Right lobe of liver (tissue), 6 donors: ENCODE measurements around the gene SLC25A48. TPM values are rescaled to one million over a fixed set of nuclear protein-coding genes. Genes with fewer than 3 reads are reported as not detected.
A peak's percentile ranks its signal among the peaks of the same experiment; 100 is the strongest.

Source experiments
- ATAC-seq, 4 donors: fragments of 200-7000 bp; cut with Tn5 transposase; one replicate each; pipeline ENCODE4 v1.9.1; 2020; ENCODE audit warnings: mild to moderate bottlenecking in 4 of 4, moderate library complexity in 4 of 4
- DNase-seq, 3 donors: peaks; one replicate each; pipeline ENCODE4 v3.0.0-alpha.2; 2020
- H3K27ac ChIP-seq, 3 donors: fragments of 200-600 bp; one replicate each; pipeline ENCODE4 v1.8.0; 2022
- H3K27me3 ChIP-seq, 2 donors: fragments of 200-600 bp; one replicate each; pipeline ENCODE4 v1.8.0; 2022
- H3K36me3 ChIP-seq, 4 donors: fragments of 200-600 bp; sonication (generic) in 1 of 4; one replicate each; pipeline versions ENCODE4 v1.5.1 to v1.8.0; 2017 to 2022; ENCODE audit warnings: control low read depth in 1 of 4
- H3K4me1 ChIP-seq, 4 donors: fragments of 200-600 bp; sonication (generic) in 1 of 4; one replicate each; pipeline versions ENCODE4 v1.5.1 to v1.8.0; 2017 to 2022; ENCODE audit warnings: control low read depth in 1 of 4
- H3K4me3 ChIP-seq, 3 donors: fragments of 200-600 bp; one replicate each; pipeline ENCODE4 v1.8.0; 2022
- H3K9me3 ChIP-seq, 4 donors: fragments of 200-600 bp; sonication (generic) in 1 of 4; one replicate each; pipeline versions ENCODE4 v1.5.1 to v1.8.0; 2017 to 2022; ENCODE audit warnings: control low read depth in 1 of 4
- POLR2A ChIP-seq: fragments of 450-650 bp; IDR thresholded peaks from one replicate; pipeline ENCODE4 v1.6.1; 2017; ENCODE audit warnings: antibody characterized with exemption, mild to moderate bottlenecking
- WGBS: methylation state at CpG from one replicate; pipeline ENCODE4 v1.1.6; 2018; ENCODE audit warnings: low coverage, low lambda C conversion rate; ENCODE audit not compliant: insufficient coverage; ENCODE audit errors: missing lambda C conversion rate; 5-methylcytosine and 5-hydroxymethylcytosine counted together
- intact Hi-C, 2 donors: fragments of 100-400 bp; cut with DNase I; formaldehyde crosslinking; loops; one replicate each; pipeline versions ENCODE4 v1.11.2 to v1.14.1; 2022
- total RNA-seq, 6 experiments: library from RNA; depleted of rRNA in 2 of 6; stranded (reverse); fragments of >200 nt in 2 of 6; fragmentation: NEBNext Ultra II Directional in 3 of 6; extraction: Animal tissue kit (Norgen Biotek cat#: 25700) in 3 of 6; gene quantifications; one replicate each; pipeline versions ENCODE4 v1.1.0 to v1.2.4, GENCODE V29; 2016 to 2023
- TF ChIP-seq, protein P1 (sequence below), 4 donors: fragments of 200-600 bp in 3 of 4; fragments of 450-650 bp in 1 of 4; IDR thresholded peaks; one replicate each; pipeline versions ENCODE4 v1.5.1 to v1.8.0; 2016 to 2022; ENCODE audit warnings: antibody characterized with exemption in 4 of 4, mild to moderate bottlenecking in 2 of 4
- donor health status: DM: no; HTN: yes; CAD: no.
- donor health status: DM: no; HTN: no; CAD: no.
- donor health status: DM: no; HTN: no; CAD: no.
- donor health status: DM: no; HTN: yes; CAD: no.
- donor health status: DM: no; HTN: yes; CAD: no.

The SLC25A48 gene
- total RNA-seq, 6 experiments from 2014 or later = 0.39 to 5.3 (median 0.80) TPM; not detected in 1

DNA sequence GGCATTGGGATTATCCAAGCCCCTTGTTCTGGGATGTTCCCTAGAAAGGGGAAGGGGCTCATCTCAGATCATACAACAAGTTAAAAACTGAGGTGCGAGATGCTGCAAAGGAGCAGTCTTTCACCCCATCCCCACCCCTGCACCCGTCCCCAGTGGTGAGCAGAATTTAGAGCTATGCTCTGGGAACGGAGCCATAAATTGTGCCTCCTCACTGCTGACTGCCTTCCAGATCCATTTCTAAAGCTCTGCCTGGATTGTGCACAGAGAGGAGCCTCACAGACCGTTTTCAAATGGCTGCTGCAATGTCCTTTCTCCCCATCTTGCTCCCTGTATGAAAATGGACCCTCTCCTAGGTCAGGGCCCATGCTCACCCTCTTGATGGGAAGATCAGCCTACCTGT is 8.3 kb downstream of the SLC25A48 start:
- Histone ChIP-seq H3K36me3 (no peaks in the 10 kb centered on the region), H3K27ac (no peak overlapping the region), H3K4me3 (no peak overlapping the region), H3K4me1 (no peaks in the 10 kb centered on the region), H3K27me3 (no peaks in the 10 kb centered on the region), H3K9me3 (no peaks in the 10 kb centered on the region)
- peak in 1 of 3 donors; percentile 23 for DNase-seq
- intact Hi-C loops = no loop called here
- WGBS = 29% methylated on average over 1 of the region's 4 CpGs
- no peak for TF ChIP-seq POLR2A
- TF ChIP-seq, protein P1, sequence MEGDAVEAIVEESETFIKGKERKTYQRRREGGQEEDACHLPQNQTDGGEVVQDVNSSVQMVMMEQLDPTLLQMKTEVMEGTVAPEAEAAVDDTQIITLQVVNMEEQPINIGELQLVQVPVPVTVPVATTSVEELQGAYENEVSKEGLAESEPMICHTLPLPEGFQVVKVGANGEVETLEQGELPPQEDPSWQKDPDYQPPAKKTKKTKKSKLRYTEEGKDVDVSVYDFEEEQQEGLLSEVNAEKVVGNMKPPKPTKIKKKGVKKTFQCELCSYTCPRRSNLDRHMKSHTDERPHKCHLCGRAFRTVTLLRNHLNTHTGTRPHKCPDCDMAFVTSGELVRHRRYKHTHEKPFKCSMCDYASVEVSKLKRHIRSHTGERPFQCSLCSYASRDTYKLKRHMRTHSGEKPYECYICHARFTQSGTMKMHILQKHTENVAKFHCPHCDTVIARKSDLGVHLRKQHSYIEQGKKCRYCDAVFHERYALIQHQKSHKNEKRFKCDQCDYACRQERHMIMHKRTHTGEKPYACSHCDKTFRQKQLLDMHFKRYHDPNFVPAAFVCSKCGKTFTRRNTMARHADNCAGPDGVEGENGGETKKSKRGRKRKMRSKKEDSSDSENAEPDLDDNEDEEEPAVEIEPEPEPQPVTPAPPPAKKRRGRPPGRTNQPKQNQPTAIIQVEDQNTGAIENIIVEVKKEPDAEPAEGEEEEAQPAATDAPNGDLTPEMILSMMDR (IDR thresholded peaks at IDR 0.05) = no peak
- no peak for ATAC-seq

GRCh38 chr5:135843571-135844337 is 9.3 kb downstream of the SLC25A48 start:
- TF ChIP-seq, protein P1 (IDR thresholded peaks at IDR 0.05) = no peak
- no peak for TF ChIP-seq POLR2A
- Histone ChIP-seq H3K4me3 (no peak overlapping the region), H3K27me3 (no peaks in the 10 kb centered on the region), H3K4me1 (no peaks in the 10 kb centered on the region), H3K27ac (no peak overlapping the region), H3K36me3 (no peaks in the 10 kb centered on the region), H3K9me3 (no peaks in the 10 kb centered on the region)
- intact Hi-C loops = no loop called here
- 80% methylated on average over 1 of the region's 6 CpGs for WGBS
- ATAC-seq = peak in 1 of 4 donors; percentile 12
- DNase-seq = peak in 1 of 3 donors; percentile 31

DNA sequence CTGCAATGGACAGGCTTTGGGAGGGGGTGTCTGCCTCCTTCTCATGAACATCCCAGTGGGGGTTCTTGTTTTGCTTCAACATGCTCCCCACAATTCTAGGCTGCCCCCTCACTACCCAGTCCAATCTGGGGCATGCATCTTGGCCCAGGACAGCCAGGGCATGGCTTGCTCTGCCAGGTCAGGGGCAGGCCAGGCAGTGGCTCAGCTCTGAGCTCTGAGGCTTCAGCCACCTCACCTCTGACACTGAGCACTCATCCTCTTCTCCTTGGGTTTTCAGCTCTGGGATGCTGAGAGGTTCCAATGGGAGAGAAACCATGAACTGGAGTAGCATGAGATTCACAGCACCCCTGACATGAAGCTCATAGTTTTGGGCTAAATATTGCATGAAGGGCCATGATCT is 11.8 kb downstream of the SLC25A48 start:
- DNase-seq (no peak), ATAC-seq (no peak)
- Histone ChIP-seq H3K27ac (no peak overlapping the region), H3K36me3 (no peaks in the 10 kb centered on the region), H3K9me3 (no peaks in the 10 kb centered on the region), H3K27me3 (no peaks in the 10 kb centered on the region), H3K4me1 (no peaks in the 10 kb centered on the region), H3K4me3 (no peak overlapping the region)
- TF ChIP-seq, protein P1 (IDR thresholded peaks at IDR 0.05) = no peak
- TF ChIP-seq POLR2A = no peak
- intact Hi-C loops = no loop called here

DNA sequence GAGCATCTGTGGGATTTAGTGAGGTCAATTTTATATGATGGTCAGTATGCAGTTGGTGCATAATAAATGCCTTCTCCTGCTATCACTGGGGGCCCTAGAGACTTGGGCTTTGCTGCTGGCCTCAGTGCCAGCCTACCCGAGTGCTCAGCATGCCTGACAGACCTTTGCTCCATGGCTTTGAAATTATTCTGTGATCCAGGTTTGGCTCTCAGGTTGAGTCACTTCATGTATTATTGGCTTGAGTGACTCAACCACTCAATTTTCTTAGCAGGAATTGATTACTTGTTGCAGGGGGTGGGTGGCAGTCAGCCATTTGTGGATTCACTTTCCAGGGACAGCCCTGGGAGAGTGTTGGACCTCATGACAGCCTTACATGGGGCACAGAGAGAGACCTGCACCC is 13.5 kb downstream of the SLC25A48 start:
- Histone ChIP-seq H3K4me1 (no peaks in the 10 kb centered on the region), H3K9me3 (no peaks in the 10 kb centered on the region), H3K36me3 (no peaks in the 10 kb centered on the region), H3K27me3 (no peaks in the 10 kb centered on the region), H3K27ac (no peak overlapping the region), H3K4me3 (no peak overlapping the region)
- DNase-seq (no peak), ATAC-seq (peak in 1 of 4 donors; percentile 45)
- intact Hi-C loops = no loop called here
- TF ChIP-seq, protein P1 (IDR thresholded peaks at IDR 0.05) = no peak
- TF ChIP-seq POLR2A = no peak
- 40% methylated on average over 1 of the region's 1 CpG for WGBS
